SK-N-SH treated with all-trans-retinoic acid at 6 μM for 48 hours (cell line): ENCODE measurements around the gene DYNC1LI2.
A peak's percentile ranks its signal among the peaks of the same experiment; 100 is the strongest.

Experiments used
- ATAC-seq: fragments of 200-7000 bp; cut with Tn5 transposase; 3 replicates; pipeline ENCODE4 v1.9.1; 2020; ENCODE audit warnings: mild to moderate bottlenecking, moderate library complexity
- ARNTL ChIP-seq: fragments of 450-650 bp; formaldehyde crosslinking; IDR thresholded peaks from 2 replicates; pipeline ENCODE4 v1.5.0; 2020; ENCODE audit warnings: low read depth, mild to moderate bottlenecking, moderate library complexity, borderline replicate concordance
- BACH2 ChIP-seq: fragments of 250-450 bp; sonication (Bioruptor Pico); IDR thresholded peaks from 2 replicates; pipeline ENCODE4 v1.9.0; 2021; ENCODE audit warnings: mild to moderate bottlenecking, borderline replicate concordance
- ESRRG ChIP-seq: fragments of 250-450 bp; sonication (Bioruptor Pico); IDR thresholded peaks from 2 replicates; pipeline ENCODE4 v1.6.1; 2021; ENCODE audit warnings: mild to moderate bottlenecking
- GLIS3 ChIP-seq: fragments of 250-450 bp; sonication (Bioruptor Pico); IDR thresholded peaks from 2 replicates; pipeline ENCODE4 v1.5.0; 2020; ENCODE audit warnings: mild to moderate bottlenecking, moderate library complexity
- ISL1 ChIP-seq: fragments of 250-450 bp; sonication (Bioruptor Pico); IDR thresholded peaks from 2 replicates; pipeline ENCODE4 v2.1.2; 2022; ENCODE audit warnings: mild to moderate bottlenecking, moderate library complexity
- OSR1 ChIP-seq: fragments of 250-450 bp; sonication (Bioruptor Pico); IDR thresholded peaks from 2 replicates; pipeline ENCODE4 v1.8.0; 2022; ENCODE audit warnings: moderate library complexity, mild to moderate bottlenecking, inconsistent platforms
- PPARA ChIP-seq: fragments of 250-450 bp; sonication (Bioruptor Pico); IDR thresholded peaks from 2 replicates; pipeline ENCODE4 v1.5.0; 2020; ENCODE audit warnings: mild to moderate bottlenecking, borderline replicate concordance
- SNAI2 ChIP-seq: fragments of 250-450 bp; sonication (Bioruptor Pico); IDR thresholded peaks from 2 replicates; pipeline ENCODE4 v1.5.0; 2020; ENCODE audit warnings: mild to moderate bottlenecking, moderate library complexity
- TCF4 ChIP-seq: fragments of 250-450 bp; sonication (Bioruptor Pico); IDR thresholded peaks from 2 replicates; pipeline ENCODE4 v1.8.0; 2021; ENCODE audit warnings: mild to moderate bottlenecking, moderate library complexity, borderline replicate concordance
- TOX ChIP-seq: fragments of 250-450 bp; sonication (Bioruptor Pico); IDR thresholded peaks from 2 replicates; pipeline ENCODE4 v1.8.0; 2021; ENCODE audit warnings: mild to moderate bottlenecking, moderate library complexity, borderline replicate concordance
- ZC3H10 ChIP-seq: fragments of 250-450 bp; sonication (Bioruptor Pico); IDR thresholded peaks from 2 replicates; pipeline ENCODE4 v1.5.1; 2021; ENCODE audit warnings: mild to moderate bottlenecking, moderate library complexity
- ZFP3 ChIP-seq: fragments of 250-450 bp; sonication (Bioruptor Pico); IDR thresholded peaks from 2 replicates; pipeline ENCODE4 v1.5.0; 2020; ENCODE audit warnings: mild to moderate bottlenecking, moderate library complexity
- ZFP30 ChIP-seq: fragments of 450-650 bp; formaldehyde crosslinking; IDR thresholded peaks from 2 replicates; pipeline ENCODE4 v1.5.0; 2022; ENCODE audit warnings: mild to moderate bottlenecking, moderate library complexity
- ZNF565 ChIP-seq: fragments of 450-650 bp; formaldehyde crosslinking; conservative IDR thresholded peaks from 2 replicates; pipeline ENCODE4 v1.5.0; 2020; ENCODE audit warnings: low read depth, mild to moderate bottlenecking, moderate library complexity
- ZNF70 ChIP-seq: fragments of 450-650 bp; formaldehyde crosslinking; IDR thresholded peaks from 2 replicates; pipeline ENCODE4 v1.5.0; 2020; ENCODE audit warnings: mild to moderate bottlenecking, moderate library complexity
- ZNF8 ChIP-seq: fragments of 450-650 bp; formaldehyde crosslinking; IDR thresholded peaks from 2 replicates; pipeline ENCODE4 v1.5.0; 2020; ENCODE audit warnings: mild to moderate bottlenecking, moderate library complexity
- TF ChIP-seq, protein P1 (sequence below): fragments of 250-450 bp; sonication (Bioruptor Pico); IDR thresholded peaks from 2 replicates; pipeline ENCODE4 v1.8.0; 2020; ENCODE audit warnings: mild to moderate bottlenecking, moderate library complexity, borderline replicate concordance
- TF ChIP-seq, protein P2 (sequence below): fragments of 250-450 bp; sonication (Bioruptor Pico); IDR thresholded peaks from 2 replicates; pipeline ENCODE4 v1.5.1; 2020; ENCODE audit warnings: low read depth, mild to moderate bottlenecking, moderate library complexity
- TF ChIP-seq, protein P3 (sequence below): fragments of 250-450 bp; sonication (Bioruptor Pico); IDR thresholded peaks from 2 replicates; pipeline ENCODE4 v1.8.0; 2021; ENCODE audit warnings: low read depth, mild to moderate bottlenecking, moderate library complexity, borderline replicate concordance
- TF ChIP-seq, protein P4 (sequence below): fragments of 250-450 bp; sonication (Bioruptor Pico); IDR thresholded peaks from 2 replicates; pipeline ENCODE4 v1.5.0; 2020; ENCODE audit warnings: mild to moderate bottlenecking, moderate library complexity

DYNC1LI2 gene

DNA sequence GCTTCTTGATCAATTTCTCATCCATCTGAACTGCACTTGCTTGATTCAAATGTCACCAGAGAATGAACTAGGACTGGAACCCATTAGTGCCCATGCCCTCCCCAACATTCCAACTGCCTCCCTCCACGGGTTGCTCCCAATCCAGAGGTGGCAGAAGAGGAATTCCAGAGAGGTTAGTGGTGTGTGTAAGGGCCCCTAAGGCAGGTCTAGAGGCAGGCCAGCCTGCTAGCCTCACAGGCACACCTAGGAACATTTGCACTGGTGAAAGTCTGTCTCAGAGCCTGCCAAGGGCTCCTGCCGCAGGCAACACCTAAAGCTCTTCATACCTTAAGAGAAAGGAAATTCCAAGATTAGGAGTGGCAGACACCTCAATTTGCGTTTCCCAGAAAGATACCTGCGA, 33.6 kb downstream of the DYNC1LI2 start (continued):
- no peak for TF ChIP-seq ZFP30 (CRISPR knock-in tag)

DNA sequence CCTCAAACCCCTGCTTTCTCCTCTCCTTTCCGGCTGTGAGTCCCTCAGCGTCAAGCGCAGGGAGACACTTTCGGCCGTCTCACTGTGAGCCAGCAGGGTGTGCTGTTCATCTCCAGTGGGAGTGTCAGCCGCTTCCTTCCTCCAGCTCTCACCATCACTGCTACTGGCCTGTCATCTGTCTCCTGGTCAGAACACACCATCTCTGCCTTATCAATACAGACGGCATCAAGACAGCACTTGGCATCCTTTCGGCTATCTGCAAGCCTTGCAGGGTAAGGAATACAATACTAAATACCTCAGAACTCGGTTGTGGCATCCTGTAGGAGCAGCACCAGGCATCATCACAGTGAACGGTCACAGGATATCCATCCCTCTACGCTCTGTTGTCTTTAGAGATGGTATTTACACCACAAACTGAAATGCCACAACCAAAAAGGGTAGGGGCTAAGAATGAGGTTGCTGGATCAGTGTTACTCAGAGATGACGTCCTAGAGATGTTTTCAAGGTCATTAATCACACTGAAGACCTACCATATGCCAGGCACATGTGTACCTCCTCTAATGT, 34.2 kb downstream of the DYNC1LI2 start:
- ATAC-seq, result peak; percentile 85
- TF ChIP-seq ESRRG (CRISPR knock-in tag) (0 out of 2 replicates have a peak, but pooled peaks have one; percentile 3), PPARA (CRISPR knock-in tag) (no peak)

DNA sequence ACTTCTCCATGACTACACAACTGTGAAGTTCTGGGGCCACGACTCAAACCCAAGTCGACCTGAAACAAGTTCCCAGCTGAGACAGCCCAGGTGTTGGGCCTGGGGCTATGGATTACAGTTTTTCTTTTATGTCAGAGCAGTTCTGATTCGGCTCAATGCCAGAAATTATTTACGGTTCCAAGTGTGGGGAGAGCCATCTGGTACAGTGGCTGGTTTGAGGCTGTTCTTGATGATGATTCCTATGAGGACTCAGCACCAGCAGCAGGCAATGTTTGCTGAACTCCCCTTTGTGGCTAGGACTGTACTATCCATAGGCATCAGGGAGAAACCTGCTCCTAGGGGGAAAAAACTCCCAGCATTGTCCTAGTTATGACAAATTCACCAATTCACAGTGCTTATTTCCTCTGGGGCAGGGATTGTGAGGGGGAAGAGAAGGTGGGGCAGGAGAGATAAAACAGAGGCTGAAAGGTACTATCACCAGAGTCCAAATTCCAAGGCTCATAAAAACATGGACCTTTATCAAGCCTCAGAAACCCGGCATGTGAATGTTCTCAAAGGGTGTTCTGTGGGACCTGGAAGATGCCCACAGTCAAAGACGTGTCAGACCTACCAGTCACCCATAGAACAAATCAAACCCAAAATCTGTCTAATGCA, 36.6 kb downstream of the DYNC1LI2 start:
- TF ChIP-seq ZFP30 (CRISPR knock-in tag) (no peak), TCF4 (CRISPR knock-in tag) (0 out of 2 replicates have a peak, but pooled peaks have one; percentile 24)
- ATAC-seq, result no peak; the same call in 2 of the 3 replicates

DNA sequence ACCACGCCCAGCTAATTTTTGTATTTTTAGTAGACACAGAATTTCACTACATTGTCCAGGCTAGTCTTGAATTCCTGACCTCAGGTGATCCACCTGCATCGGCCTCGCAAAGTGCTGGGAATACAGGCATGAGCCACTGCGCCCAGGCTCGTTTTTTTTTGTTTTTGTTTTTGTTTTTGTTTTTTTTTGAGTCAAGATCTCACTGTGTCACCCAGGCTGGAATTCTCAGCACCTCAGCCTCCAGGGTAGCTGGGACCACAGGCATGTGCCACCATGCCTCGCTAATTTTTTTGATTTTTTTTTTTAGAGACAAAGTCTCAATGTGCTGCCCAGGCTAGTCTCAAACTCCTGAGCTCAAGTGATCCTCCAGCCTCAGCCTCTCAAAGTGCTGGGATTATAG, 37.3 kb downstream of the DYNC1LI2 start:
- no peak for ATAC-seq
- TF ChIP-seq ISL1 (no peak), ARNTL (no peak), ZC3H10 (CRISPR knock-in tag) (no peak), ZFP3 (no peak), ZFP30 (CRISPR knock-in tag) (no peak), OSR1 (no peak), ZNF70 (CRISPR knock-in tag) (no peak), BACH2 (CRISPR knock-in tag) (no peak), ZNF8 (no peak), PPARA (CRISPR knock-in tag) (no peak), ESRRG (CRISPR knock-in tag) (no peak), GLIS3 (no peak), SNAI2 (CRISPR knock-in tag) (no peak), TCF4 (CRISPR knock-in tag) (no peak), TOX (CRISPR knock-in tag) (no peak), ZNF565 (CRISPR knock-in tag) (no peak)
- TF ChIP-seq, protein P1, sequence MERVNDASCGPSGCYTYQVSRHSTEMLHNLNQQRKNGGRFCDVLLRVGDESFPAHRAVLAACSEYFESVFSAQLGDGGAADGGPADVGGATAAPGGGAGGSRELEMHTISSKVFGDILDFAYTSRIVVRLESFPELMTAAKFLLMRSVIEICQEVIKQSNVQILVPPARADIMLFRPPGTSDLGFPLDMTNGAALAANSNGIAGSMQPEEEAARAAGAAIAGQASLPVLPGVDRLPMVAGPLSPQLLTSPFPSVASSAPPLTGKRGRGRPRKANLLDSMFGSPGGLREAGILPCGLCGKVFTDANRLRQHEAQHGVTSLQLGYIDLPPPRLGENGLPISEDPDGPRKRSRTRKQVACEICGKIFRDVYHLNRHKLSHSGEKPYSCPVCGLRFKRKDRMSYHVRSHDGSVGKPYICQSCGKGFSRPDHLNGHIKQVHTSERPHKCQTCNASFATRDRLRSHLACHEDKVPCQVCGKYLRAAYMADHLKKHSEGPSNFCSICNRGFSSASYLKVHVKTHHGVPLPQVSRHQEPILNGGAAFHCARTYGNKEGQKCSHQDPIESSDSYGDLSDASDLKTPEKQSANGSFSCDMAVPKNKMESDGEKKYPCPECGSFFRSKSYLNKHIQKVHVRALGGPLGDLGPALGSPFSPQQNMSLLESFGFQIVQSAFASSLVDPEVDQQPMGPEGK (CRISPR knock-in tag), result no peak
- TF ChIP-seq, protein P2, sequence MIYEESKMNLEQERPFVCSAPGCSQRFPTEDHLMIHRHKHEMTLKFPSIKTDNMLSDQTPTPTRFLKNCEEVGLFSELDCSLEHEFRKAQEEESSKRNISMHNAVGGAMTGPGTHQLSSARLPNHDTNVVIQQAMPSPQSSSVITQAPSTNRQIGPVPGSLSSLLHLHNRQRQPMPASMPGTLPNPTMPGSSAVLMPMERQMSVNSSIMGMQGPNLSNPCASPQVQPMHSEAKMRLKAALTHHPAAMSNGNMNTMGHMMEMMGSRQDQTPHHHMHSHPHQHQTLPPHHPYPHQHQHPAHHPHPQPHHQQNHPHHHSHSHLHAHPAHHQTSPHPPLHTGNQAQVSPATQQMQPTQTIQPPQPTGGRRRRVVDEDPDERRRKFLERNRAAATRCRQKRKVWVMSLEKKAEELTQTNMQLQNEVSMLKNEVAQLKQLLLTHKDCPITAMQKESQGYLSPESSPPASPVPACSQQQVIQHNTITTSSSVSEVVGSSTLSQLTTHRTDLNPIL (CRISPR knock-in tag), result no peak
- TF ChIP-seq, protein P3, sequence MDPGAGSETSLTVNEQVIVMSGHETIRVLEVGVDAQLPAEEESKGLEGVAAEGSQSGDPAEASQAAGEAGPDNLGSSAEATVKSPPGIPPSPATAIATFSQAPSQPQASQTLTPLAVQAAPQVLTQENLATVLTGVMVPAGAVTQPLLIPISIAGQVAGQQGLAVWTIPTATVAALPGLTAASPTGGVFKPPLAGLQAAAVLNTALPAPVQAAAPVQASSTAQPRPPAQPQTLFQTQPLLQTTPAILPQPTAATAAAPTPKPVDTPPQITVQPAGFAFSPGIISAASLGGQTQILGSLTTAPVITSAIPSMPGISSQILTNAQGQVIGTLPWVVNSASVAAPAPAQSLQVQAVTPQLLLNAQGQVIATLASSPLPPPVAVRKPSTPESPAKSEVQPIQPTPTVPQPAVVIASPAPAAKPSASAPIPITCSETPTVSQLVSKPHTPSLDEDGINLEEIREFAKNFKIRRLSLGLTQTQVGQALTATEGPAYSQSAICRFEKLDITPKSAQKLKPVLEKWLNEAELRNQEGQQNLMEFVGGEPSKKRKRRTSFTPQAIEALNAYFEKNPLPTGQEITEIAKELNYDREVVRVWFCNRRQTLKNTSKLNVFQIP, result no peak
- TF ChIP-seq, protein P4, sequence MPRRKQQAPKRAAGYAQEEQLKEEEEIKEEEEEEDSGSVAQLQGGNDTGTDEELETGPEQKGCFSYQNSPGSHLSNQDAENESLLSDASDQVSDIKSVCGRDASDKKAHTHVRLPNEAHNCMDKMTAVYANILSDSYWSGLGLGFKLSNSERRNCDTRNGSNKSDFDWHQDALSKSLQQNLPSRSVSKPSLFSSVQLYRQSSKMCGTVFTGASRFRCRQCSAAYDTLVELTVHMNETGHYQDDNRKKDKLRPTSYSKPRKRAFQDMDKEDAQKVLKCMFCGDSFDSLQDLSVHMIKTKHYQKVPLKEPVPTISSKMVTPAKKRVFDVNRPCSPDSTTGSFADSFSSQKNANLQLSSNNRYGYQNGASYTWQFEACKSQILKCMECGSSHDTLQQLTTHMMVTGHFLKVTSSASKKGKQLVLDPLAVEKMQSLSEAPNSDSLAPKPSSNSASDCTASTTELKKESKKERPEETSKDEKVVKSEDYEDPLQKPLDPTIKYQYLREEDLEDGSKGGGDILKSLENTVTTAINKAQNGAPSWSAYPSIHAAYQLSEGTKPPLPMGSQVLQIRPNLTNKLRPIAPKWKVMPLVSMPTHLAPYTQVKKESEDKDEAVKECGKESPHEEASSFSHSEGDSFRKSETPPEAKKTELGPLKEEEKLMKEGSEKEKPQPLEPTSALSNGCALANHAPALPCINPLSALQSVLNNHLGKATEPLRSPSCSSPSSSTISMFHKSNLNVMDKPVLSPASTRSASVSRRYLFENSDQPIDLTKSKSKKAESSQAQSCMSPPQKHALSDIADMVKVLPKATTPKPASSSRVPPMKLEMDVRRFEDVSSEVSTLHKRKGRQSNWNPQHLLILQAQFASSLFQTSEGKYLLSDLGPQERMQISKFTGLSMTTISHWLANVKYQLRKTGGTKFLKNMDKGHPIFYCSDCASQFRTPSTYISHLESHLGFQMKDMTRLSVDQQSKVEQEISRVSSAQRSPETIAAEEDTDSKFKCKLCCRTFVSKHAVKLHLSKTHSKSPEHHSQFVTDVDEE (CRISPR knock-in tag), result no peak

DNA sequence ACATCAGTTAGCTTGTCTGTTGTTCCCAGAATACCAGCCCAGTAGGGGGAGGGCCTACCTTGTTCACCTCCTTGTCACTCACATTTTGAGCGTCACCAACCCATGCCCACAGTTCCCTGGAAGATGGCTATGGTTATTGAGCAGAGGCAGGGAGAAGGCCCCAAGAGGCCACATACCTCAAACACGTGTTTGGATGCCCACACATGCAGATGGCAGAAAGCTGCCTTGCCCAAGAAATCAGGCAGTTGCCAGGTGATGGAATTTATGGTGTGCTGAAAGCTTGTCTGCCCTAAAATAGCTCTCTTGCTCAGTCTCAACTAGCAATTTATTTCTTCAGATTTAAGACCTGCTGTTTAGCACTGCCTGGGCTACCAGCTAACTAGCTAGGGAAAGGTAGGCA, 38.3 kb downstream of the DYNC1LI2 start:
- no peak for ATAC-seq
- TF ChIP-seq, protein P1 (CRISPR knock-in tag), result no peak
- TF ChIP-seq ZNF565 (CRISPR knock-in tag) (no peak), TOX (CRISPR knock-in tag) (no peak), ZNF70 (CRISPR knock-in tag) (no peak), BACH2 (CRISPR knock-in tag) (no peak), TCF4 (CRISPR knock-in tag) (no peak), ZC3H10 (CRISPR knock-in tag) (no peak), ZFP30 (CRISPR knock-in tag) (no peak)
- TF ChIP-seq, protein P2 (CRISPR knock-in tag), result no peak
